22Rv1 (cell line): Measurements from ENCODE around the gene MTRF1.

ENCODE experiments used
- H3K27ac ChIP-seq: fragments of 450-650 bp; 2 replicates; pipeline ENCODE4 v1.5.1; 2017
- ZFX ChIP-seq: fragments of 450-650 bp; IDR thresholded peaks from 2 replicates; pipeline ENCODE4 v1.6.1; 2017; ENCODE audit warnings: antibody characterized with exemption, borderline replicate concordance
- TF ChIP-seq, protein P1 (sequence below): fragments of 450-650 bp; IDR thresholded peaks from 2 replicates; pipeline ENCODE4 v1.5.1; 2017; ENCODE audit warnings: mild to moderate bottlenecking

Gene MTRF1

DNA sequence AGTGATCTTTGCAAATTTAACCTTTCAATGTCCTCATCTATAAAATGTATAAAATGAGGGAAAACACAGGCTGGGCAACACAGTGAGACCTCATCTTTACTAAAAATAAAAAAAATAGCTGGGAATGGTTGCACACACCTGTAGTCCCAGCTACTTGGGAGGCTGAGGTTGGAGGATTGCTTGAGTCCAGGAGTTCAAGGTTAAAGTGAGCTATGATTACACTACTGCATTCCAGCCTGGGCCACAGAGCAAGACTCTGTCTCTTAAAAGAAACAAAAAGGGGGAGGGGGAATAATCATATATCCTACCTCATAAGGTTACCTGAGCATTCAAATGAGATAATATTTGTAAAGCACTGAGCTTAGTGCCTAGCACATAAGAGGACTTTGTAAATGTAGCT lies 5.8 kb downstream of the MTRF1 start:
- TF ChIP-seq ZFX: no peak
- TF ChIP-seq, protein P1, sequence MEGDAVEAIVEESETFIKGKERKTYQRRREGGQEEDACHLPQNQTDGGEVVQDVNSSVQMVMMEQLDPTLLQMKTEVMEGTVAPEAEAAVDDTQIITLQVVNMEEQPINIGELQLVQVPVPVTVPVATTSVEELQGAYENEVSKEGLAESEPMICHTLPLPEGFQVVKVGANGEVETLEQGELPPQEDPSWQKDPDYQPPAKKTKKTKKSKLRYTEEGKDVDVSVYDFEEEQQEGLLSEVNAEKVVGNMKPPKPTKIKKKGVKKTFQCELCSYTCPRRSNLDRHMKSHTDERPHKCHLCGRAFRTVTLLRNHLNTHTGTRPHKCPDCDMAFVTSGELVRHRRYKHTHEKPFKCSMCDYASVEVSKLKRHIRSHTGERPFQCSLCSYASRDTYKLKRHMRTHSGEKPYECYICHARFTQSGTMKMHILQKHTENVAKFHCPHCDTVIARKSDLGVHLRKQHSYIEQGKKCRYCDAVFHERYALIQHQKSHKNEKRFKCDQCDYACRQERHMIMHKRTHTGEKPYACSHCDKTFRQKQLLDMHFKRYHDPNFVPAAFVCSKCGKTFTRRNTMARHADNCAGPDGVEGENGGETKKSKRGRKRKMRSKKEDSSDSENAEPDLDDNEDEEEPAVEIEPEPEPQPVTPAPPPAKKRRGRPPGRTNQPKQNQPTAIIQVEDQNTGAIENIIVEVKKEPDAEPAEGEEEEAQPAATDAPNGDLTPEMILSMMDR: no peak

GRCh38 chr13:41254902-41255301 lies 8.5 kb downstream of the MTRF1 start:
- TF ChIP-seq ZFX: no peak
- TF ChIP-seq, protein P1: no peak

More for the DNA sequence above, 5.8 kb downstream of the MTRF1 start:
- no peak overlapping the region for H3K27ac ChIP-seq

DNA sequence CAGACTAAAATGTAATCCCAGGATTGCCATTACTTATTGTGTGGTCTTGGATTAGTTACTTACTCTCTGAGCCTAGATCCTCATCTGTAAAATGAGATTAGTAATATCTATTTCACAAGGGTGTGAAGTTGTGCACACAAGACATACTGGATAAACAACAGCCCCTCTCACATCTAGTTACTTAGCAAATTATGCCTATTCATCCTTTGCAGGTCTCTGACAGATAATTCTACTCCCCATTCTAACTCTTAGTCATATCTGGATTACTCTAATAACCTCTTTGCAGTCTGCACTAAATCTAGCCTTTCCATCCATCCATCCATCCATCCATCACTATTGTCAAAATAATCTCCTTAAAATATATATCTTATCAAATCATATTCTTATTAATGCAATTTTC lies 12.4 kb downstream of the MTRF1 start:
- no peak overlapping the region for H3K27ac ChIP-seq
- TF ChIP-seq ZFX: no peak
- TF ChIP-seq, protein P1: no peak

More at GRCh38 chr13:41254902-41255301, 8.5 kb downstream of the MTRF1 start:
- no peak overlapping the region for H3K27ac ChIP-seq

DNA sequence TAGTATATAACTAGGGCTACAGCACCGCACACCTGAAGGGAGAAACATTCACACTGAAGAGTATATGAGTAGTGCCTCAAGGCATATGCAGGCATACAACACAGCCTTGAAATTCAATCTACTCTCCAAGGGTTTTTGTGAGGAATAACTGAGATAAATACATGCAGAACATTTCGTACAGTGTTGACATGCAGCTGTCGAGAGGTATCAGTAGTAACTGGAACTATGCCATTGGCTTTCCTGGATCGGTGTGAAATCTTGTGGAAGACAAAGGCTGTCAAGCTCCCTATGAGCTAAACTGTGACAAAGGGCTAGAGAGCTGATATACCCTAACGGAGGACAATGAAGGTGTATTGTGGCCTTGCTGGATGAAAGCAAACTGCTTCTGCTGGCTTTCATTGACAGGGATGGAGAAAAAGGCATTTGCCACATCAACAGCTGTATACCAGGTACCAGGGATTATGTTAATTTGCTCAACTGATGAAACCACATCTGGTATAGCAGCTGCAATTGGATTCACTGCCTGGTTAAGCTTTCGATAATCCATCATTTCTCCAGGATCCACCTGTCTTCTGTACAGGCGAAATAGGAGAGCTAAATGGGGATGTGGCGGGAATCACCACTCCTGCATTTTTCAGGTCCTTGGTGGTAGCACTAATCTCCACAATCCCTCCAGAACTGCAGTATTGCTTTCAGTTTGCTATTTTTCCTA lies 16.3 kb downstream of the MTRF1 start:
- TF ChIP-seq, protein P1: no peak
- no peak for TF ChIP-seq ZFX
- H3K27ac ChIP-seq: no peak overlapping the region

- no peak overlapping the region for H3K27ac ChIP-seq
- TF ChIP-seq, protein P1: no peak
- TF ChIP-seq ZFX: no peak
Measured at GRCh38 chr13:41244556-41244955, 18.8 kb downstream of the MTRF1 start.

DNA sequence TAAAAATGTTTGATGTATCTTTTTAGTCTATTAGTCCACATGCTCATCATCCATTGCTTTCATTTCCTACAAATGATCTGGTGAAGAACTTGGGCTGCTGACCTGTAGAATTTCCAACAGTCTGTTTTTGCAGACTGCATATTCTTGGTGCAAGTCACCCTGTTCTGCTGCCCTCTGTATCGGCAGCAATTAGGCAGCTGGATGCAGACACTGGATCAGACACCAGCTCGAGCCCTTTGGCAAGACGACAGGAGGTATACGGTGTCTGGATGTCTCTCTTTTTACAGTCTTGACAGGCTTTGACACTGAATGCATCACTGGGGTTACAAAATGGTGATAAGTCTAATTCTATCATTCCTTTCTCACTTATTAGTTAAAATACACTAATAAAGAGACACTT lies 21.8 kb downstream of the MTRF1 start:
- TF ChIP-seq ZFX: no peak
- TF ChIP-seq, protein P1: no peak
- H3K27ac ChIP-seq: no peak overlapping the region

DNA sequence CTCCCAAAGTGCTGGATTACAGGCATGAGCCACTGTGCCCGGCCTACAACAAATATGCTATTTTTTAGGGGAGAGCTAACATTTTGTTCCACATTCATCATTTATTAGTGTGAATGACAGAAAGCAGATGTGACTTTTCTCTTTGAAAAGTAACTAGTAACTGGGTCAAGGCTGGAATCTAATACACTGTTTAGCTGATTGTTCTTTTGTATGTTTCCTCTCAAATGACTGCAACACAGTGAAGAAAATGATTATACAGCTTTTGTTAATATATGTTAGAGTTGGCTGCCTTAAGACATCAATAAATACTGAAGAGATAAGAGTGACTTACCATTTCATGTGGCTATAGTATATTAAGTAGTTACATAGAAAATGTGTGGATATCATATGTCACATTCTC lies 27.0 kb downstream of the MTRF1 start:
- TF ChIP-seq, protein P1: no peak
- H3K27ac ChIP-seq: no peak overlapping the region
